IMR-90 (cell line): ENCODE measurements around the gene HAND2. TPM values are rescaled to one million over a fixed set of nuclear protein-coding genes. Genes with fewer than 3 reads are reported as not detected.

ENCODE experiments used
- ATAC-seq: fragments of 200-7000 bp; cut with Tn5 transposase; 2 replicates; pipeline ENCODE4 v1.9.1; 2020; ENCODE audit warnings: low read depth, mild to moderate bottlenecking, moderate library complexity
- BruUV-seq: library from RNA; stranded (reverse); fragments of 400-500 nt; replicated peaks from 2 replicates; lab custom pipeline; 2021; lab: Mats Ljungman, UMichigan
- CTCF ChIA-PET: fragments of 300-600 bp; formaldehyde crosslinking; extraction: SDS; loops from one replicate; lab custom pipeline; 2021; ENCODE audit warnings: antibody characterized with exemption; lab: Yijun Ruan, JAX
- POLR2A ChIA-PET: fragments of 300-600 bp; sonication (Branson Sonifier 250); formaldehyde crosslinking; loops from one replicate; lab custom pipeline; 2022; ENCODE audit warnings: antibody characterized with exemption; ENCODE audit not compliant: unreplicated experiment; lab: Charles Lee
- DNase-seq: peaks from one replicate; pipeline ENCODE4 v3.0.0; 2013
- H2AFZ ChIP-seq: replicated peaks from 2 replicates; pipeline ENCODE3; 2013; ENCODE audit warnings: low read length, mild to moderate bottlenecking; ENCODE audit not compliant: poor library complexity
- H2AK5ac ChIP-seq: 2 replicates; pipeline ENCODE4 v1.6.1; 2013; ENCODE audit warnings: low read depth, low read length, inconsistent platforms
- H2AK9ac ChIP-seq: replicated peaks from 2 replicates; pipeline ENCODE3; 2013; ENCODE audit warnings: mild to moderate bottlenecking, low read depth, low read length, moderate library complexity; ENCODE audit not compliant: poor library complexity
- H2BK120ac ChIP-seq: 2 replicates; pipeline ENCODE4 v1.6.1; 2013; ENCODE audit warnings: low read depth, low read length, inconsistent platforms
- H2BK15ac ChIP-seq: 3 replicates; pipeline ENCODE4 v1.6.1; 2013; ENCODE audit warnings: low read depth, low read length, inconsistent platforms
- H2BK20ac ChIP-seq: 2 replicates; pipeline ENCODE4 v1.6.1; 2013; ENCODE audit warnings: low read depth, mild to moderate bottlenecking, inconsistent platforms, low read length, moderate library complexity
- H2BK5ac ChIP-seq: 2 replicates; pipeline ENCODE4 v1.6.1; 2013; ENCODE audit warnings: mild to moderate bottlenecking, low read depth, low read length, inconsistent platforms; ENCODE audit not compliant: poor library complexity, severe bottlenecking
- H3K14ac ChIP-seq: replicated peaks from 2 replicates; pipeline ENCODE4 v1.6.1; 2013; ENCODE audit warnings: low read depth, low read length, inconsistent platforms
- H3K18ac ChIP-seq: 2 replicates; pipeline ENCODE4 v1.6.1; 2013; ENCODE audit warnings: low read depth, low read length, control low read depth
- H3K23ac ChIP-seq: 2 replicates; pipeline ENCODE4 v1.6.1; 2013; ENCODE audit warnings: low read depth, low read length, inconsistent platforms
- H3K27ac ChIP-seq: 2 replicates; pipeline ENCODE4 v1.5.1; 2013; ENCODE audit warnings: mild to moderate bottlenecking, control low read depth, low read length; ENCODE audit not compliant: insufficient read depth
- H3K27me3 ChIP-seq: 2 replicates; pipeline ENCODE4 v1.6.1; 2013; ENCODE audit warnings: low read length; ENCODE audit not compliant: control insufficient read depth, insufficient read depth
- H3K36me3 ChIP-seq: 2 replicates; pipeline ENCODE4 v1.6.1; 2013; ENCODE audit warnings: low read length, mixed read lengths; ENCODE audit not compliant: control insufficient read depth, insufficient read depth
- H3K4ac ChIP-seq: 2 replicates; pipeline ENCODE4 v1.6.1; 2013; ENCODE audit warnings: low read depth, low read length, inconsistent platforms
- H3K4me1 ChIP-seq: 2 replicates; pipeline ENCODE4 v1.6.1; 2013; ENCODE audit warnings: low read length, mixed read lengths; ENCODE audit not compliant: control insufficient read depth, insufficient read depth
- H3K4me2 ChIP-seq: 2 replicates; pipeline ENCODE4 v1.6.1; 2013; ENCODE audit warnings: low read depth, mild to moderate bottlenecking, control low read depth, low read length, moderate library complexity
- H3K4me3 ChIP-seq: 2 replicates; pipeline ENCODE4 v1.5.1; 2013; ENCODE audit warnings: low read depth, mild to moderate bottlenecking, control low read depth, low read length, moderate library complexity; ENCODE audit not compliant: insufficient read depth
- H3K56ac ChIP-seq: 2 replicates; pipeline ENCODE4 v1.6.1; 2013; ENCODE audit warnings: low read length, inconsistent platforms; ENCODE audit not compliant: insufficient read depth; ENCODE audit errors: extremely low read depth
- H3K79me1 ChIP-seq, 2 experiments: 2 replicates each; pipeline ENCODE4 v1.6.1; 2013; ENCODE audit warnings: low read length in 2 of 2, inconsistent platforms in 1 of 2, low read depth in 1 of 2
- H3K9ac ChIP-seq: 2 replicates; pipeline ENCODE4 v1.6.1; 2013; ENCODE audit warnings: low read depth, low read length, control low read depth
- H3K9me1 ChIP-seq: 2 replicates; pipeline ENCODE4 v1.6.1; 2013; ENCODE audit warnings: low read length, inconsistent platforms; ENCODE audit not compliant: insufficient read depth
- H3K9me3 ChIP-seq: 2 replicates; pipeline ENCODE4 v1.6.1; 2013; ENCODE audit warnings: low read length; ENCODE audit not compliant: control insufficient read depth, insufficient read depth
- H4K20me1 ChIP-seq: 2 replicates; pipeline ENCODE4 v1.6.1; 2013; ENCODE audit warnings: low read length, inconsistent platforms; ENCODE audit not compliant: insufficient read depth
- H4K5ac ChIP-seq: 2 replicates; pipeline ENCODE4 v1.6.1; 2013; ENCODE audit warnings: mild to moderate bottlenecking, low read depth, low read length, control low read depth
- H4K8ac ChIP-seq, 2 experiments: 2 replicates each; pipeline ENCODE4 v1.6.1; 2013; ENCODE audit warnings: low read depth in 2 of 2, low read length in 2 of 2, control low read depth in 1 of 2, inconsistent platforms in 1 of 2
- H4K91ac ChIP-seq: 2 replicates; pipeline ENCODE4 v1.6.1; 2013; ENCODE audit warnings: low read depth, low read length, inconsistent platforms; ENCODE audit not compliant: insufficient read depth
- FOS ChIP-seq: fragments of 150-350 bp; IDR thresholded peaks from 2 replicates; pipeline ENCODE4 v1.6.1; 2016; ENCODE audit warnings: low read depth, low read length
- MAZ ChIP-seq: IDR thresholded peaks from 2 replicates; pipeline ENCODE4 v1.6.1; 2012; ENCODE audit warnings: low read depth, mild to moderate bottlenecking, low read length, improper control_type of control experiment, moderate library complexity, borderline replicate concordance
- MXI1 ChIP-seq: IDR thresholded peaks from 2 replicates; pipeline ENCODE4 v1.6.1; 2012; ENCODE audit warnings: low read depth, mild to moderate bottlenecking, low read length, moderate library complexity, borderline replicate concordance
- NFE2L2 ChIP-seq: fragments of 150-350 bp; IDR thresholded peaks from 2 replicates; pipeline ENCODE4 v1.6.1; 2016; ENCODE audit warnings: low read depth, mild to moderate bottlenecking, low read length
- RAD21 ChIP-seq: IDR thresholded peaks from 2 replicates; pipeline ENCODE4 v1.6.1; 2012; ENCODE audit warnings: low read length, improper control_type of control experiment
- SMC3 ChIP-seq: fragments of 150-350 bp; IDR thresholded peaks from 2 replicates; pipeline ENCODE4 v1.6.1; 2016; ENCODE audit warnings: low read depth, mild to moderate bottlenecking, antibody characterized with exemption, low read length, moderate library complexity
- WGBS, 2 experiments: methylation state at CpG; one replicate each; pipeline versions ENCODE4 v1.1.5 to v1.1.7; 2013; ENCODE audit warnings: missing lambda C conversion rate in 2 of 2; ENCODE audit not compliant: insufficient read length in 1 of 2; ENCODE audit errors: extremely low coverage in 2 of 2; 5-methylcytosine and 5-hydroxymethylcytosine counted together
- dilution Hi-C: fragments of 300-500 bp; cut with HindIII; formaldehyde crosslinking; loops from one replicate; pipeline ENCODE4 v1.14.3; 2018; ENCODE audit warnings: low sequenced_read_pairs; ENCODE audit not compliant: unreplicated experiment
- in situ Hi-C: fragments of 300-500 bp; cut with MboI; formaldehyde crosslinking; loops from 3 replicates; pipeline ENCODE4 v1.14.3; 2019; ENCODE audit warnings: low sequenced_read_pairs, inconsistent platforms, mixed read lengths
- intact Hi-C: fragments of 100-400 bp; cut with micrococcal nuclease; formaldehyde crosslinking; loops from 2 replicates; pipeline ENCODE4 v1.10.0; 2022
- polyA plus RNA-seq, 3 experiments: library from polyadenylated mRNA; depleted of rRNA; stranded (reverse); fragments of >200 nt; gene quantifications; 2 replicates each; pipeline ENCODE4 v1.2.3, GENCODE V29; 2012; ENCODE audit warnings: low replicate concordance in 1 of 3
- total RNA-seq: library from RNA; depleted of rRNA; stranded (reverse); fragments of >200 nt; gene quantifications from 2 replicates; pipeline ENCODE4 v1.2.3, GENCODE V29; 2012
- TF ChIP-seq, protein P1 (sequence below): fragments of 150-350 bp; IDR thresholded peaks from 2 replicates; pipeline ENCODE4 v1.6.1; 2017; ENCODE audit warnings: mild to moderate bottlenecking, antibody characterized with exemption, low read length, low read depth
- TF ChIP-seq, protein P2 (sequence below): conservative IDR thresholded peaks from 2 replicates; pipeline ENCODE4 v1.5.1; 2012; ENCODE audit warnings: mild to moderate bottlenecking, low read depth, low read length, improper control_type of control experiment

HAND2 gene
- total and polyA plus RNA-seq, 2 of the 4 experiments (the other 2 are of a cell fraction), result 0.36 to 0.97 TPM

DNA sequence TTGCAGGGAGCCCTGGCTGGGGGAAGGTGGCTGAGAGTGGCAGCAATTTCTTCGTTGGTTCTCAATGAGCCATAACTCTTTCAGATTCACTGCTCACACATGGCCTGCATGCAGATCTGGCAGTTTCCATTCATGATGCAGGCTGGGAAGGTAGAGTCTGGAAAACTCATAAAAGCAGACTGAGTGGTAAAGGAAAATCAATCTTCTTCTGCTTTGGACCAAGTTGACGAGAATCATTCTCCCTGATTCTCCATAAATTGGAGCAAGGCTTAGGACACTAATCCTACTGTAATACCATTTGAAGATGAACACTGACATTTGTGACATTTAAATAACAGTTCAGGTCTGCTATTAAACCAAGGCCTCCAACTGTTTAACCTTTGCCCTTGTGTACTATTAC lies 35.3 kb upstream of the HAND2 start:
- no peak for DNase-seq
- Histone ChIP-seq H3K36me3 (no peaks in the 10 kb centered on the region), H4K91ac (no peak overlapping the region), H3K27me3 (no peaks in the 10 kb centered on the region; the same call in 1 of the 2 replicates), H3K79me1 (no peaks in the 10 kb centered on the region), H4K8ac (no peak overlapping the region), H2BK20ac (no peak overlapping the region), H3K14ac (no peak overlapping the region), H3K27ac (no peak overlapping the region), H3K23ac (no peak overlapping the region), H2BK15ac (no peak overlapping the region), H3K9me1 (no peaks in the 10 kb centered on the region), H3K9me3 (no peaks in the 10 kb centered on the region), H4K20me1 (no peaks in the 10 kb centered on the region), H3K9ac (no peak overlapping the region), H4K5ac (no peak overlapping the region), H3K4me2 (no peak overlapping the region), H3K4me1 (no peaks in the 10 kb centered on the region), H3K56ac (no peak overlapping the region), H2BK5ac (no peak overlapping the region), H2AFZ (no peak overlapping the region), H3K18ac (no peak overlapping the region), H3K4me3 (no peak overlapping the region), H2AK5ac (no peak overlapping the region), H2AK9ac (no peak overlapping the region), H2BK120ac (no peak overlapping the region), H3K4ac (no peak overlapping the region)
- in situ Hi-C loops (no loop called here), intact Hi-C loops (no loop called here), dilution Hi-C loops (no loop called here)
- no TSS peak for BruUV-seq
- CTCF ChIA-PET, result no interaction called here
- no CpG with 5 or more reads among the region's 2 CpGs for WGBS, 2 experiments
- no peak for ATAC-seq
- POLR2A ChIA-PET, result no interaction called here
- TF ChIP-seq SMC3, result no peak
- TF ChIP-seq FOS, result no peak
- no peak for TF ChIP-seq RAD21
- TF ChIP-seq, protein P1, sequence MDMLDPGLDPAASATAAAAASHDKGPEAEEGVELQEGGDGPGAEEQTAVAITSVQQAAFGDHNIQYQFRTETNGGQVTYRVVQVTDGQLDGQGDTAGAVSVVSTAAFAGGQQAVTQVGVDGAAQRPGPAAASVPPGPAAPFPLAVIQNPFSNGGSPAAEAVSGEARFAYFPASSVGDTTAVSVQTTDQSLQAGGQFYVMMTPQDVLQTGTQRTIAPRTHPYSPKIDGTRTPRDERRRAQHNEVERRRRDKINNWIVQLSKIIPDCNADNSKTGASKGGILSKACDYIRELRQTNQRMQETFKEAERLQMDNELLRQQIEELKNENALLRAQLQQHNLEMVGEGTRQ, result no peak
- TF ChIP-seq MAZ, result no peak
- TF ChIP-seq MXI1, result no peak
- TF ChIP-seq NFE2L2, result no peak
- TF ChIP-seq, protein P2, sequence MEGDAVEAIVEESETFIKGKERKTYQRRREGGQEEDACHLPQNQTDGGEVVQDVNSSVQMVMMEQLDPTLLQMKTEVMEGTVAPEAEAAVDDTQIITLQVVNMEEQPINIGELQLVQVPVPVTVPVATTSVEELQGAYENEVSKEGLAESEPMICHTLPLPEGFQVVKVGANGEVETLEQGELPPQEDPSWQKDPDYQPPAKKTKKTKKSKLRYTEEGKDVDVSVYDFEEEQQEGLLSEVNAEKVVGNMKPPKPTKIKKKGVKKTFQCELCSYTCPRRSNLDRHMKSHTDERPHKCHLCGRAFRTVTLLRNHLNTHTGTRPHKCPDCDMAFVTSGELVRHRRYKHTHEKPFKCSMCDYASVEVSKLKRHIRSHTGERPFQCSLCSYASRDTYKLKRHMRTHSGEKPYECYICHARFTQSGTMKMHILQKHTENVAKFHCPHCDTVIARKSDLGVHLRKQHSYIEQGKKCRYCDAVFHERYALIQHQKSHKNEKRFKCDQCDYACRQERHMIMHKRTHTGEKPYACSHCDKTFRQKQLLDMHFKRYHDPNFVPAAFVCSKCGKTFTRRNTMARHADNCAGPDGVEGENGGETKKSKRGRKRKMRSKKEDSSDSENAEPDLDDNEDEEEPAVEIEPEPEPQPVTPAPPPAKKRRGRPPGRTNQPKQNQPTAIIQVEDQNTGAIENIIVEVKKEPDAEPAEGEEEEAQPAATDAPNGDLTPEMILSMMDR, result no peak
